GM18526 (cell line): Measurements from ENCODE around the gene POMGNT1.

Source experiments
- POLR2A ChIP-seq: IDR thresholded peaks from 3 replicates; pipeline ENCODE4 v1.6.1; 2011; ENCODE audit not compliant: insufficient read length; ENCODE audit errors: extremely low read depth

Gene POMGNT1

GRCh38 chr1:46206399-46206798 is 8.2 kb upstream of the POMGNT1 start:
- no peak for TF ChIP-seq POLR2A

DNA sequence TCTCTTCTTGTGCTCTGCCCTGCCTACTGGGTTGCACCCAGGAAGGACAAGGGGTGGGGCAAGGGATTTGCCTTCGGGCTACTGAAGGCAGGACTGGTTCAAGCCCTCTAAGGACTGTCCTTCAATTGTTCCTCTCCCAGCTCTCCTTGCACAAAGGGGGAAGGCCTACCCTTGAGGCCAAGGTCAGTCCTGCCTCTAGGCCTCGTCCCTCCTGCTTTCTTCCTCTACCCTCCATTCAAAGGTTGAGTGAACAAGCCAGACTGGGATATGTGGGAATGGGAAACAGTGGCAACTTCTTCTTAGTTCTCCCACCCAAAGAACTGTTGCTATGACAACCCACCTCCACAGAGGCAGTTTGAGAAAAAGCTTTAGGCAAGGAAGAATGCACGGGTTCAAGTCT is 7.6 kb upstream of the POMGNT1 start:
- no peak for TF ChIP-seq POLR2A

- TF ChIP-seq POLR2A: no peak
Observed at GRCh38 chr1:46205141-46205540, 6.9 kb upstream of the POMGNT1 start.

DNA sequence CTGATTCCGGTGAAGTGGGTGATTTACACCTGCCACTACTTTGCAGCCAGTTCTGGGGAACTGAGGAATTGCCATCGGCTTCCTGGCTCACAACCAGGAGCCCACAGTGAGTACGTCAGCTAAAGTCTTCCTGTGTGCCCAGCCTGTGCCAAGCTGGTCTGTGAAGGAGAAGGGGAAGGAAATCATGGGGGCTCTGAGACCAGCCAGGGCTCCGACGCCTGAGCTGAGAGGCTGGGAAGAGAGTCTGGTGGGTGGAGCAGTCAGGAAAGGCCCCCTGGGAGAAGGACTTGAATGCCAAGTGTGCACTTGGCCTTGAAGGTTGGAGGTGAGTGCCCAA is 6.1 kb upstream of the POMGNT1 start:
- no peak for TF ChIP-seq POLR2A

DNA sequence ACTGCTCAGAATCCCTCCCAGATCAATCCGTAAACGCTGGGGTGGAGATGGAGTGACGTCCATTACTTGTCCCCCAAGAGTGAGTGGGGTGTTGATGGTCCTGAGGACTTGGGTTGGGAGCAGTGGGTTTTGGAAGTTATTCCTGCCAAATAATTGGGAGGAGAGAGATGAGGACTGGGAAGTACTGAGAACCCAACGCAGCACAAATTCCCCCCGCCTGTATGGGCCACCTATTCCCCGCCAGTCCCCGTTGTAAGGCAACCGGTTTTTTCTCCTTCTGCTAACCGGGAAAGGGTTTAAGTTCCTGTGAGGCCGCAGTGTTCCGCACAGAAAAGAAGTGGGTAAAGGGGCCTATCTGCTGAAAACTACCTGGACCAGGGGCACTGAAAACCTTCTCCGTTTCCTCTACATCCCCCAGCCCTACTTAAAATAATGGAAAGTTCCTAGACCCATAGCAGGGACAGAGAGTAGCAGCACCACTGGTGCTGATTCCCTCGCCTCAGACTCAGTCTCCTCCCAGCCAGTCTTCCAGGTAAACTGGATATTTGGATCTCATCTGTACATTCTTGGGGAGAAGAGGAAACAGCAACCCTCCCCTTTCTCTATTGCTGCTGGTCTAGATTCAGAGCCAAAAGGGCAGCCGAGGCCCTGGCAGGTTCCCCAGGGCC is 5.6 kb upstream of the POMGNT1 start:
- no peak for TF ChIP-seq POLR2A

- no peak for TF ChIP-seq POLR2A
Observed at GRCh38 chr1:46199233-46199749, 1.1 kb upstream of the POMGNT1 start.

DNA sequence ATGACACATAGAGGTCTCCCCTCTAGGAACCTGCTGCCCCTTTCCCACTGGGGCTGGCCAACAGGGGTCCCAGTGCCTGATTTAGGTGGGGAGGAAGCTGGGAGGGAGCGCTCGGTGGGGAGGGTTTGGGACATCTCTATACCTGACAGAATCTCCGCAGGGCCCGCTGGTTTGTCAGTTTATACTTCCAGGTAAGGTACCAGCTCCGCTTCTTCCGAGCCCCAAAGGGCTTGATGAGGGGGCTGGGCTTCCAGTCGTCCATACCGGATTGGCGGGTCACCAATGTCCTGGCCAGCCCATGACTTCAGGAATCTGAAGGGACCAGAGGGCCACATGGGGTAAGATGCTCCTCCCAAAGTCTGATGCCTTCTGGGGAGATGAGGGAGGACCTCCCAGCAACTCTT is 672 bp downstream of the POMGNT1 start:
- TF ChIP-seq POLR2A: no peak

GRCh38 chr1:46196609-46197008 is 1.6 kb downstream of the POMGNT1 start:
- TF ChIP-seq POLR2A: no peak

DNA sequence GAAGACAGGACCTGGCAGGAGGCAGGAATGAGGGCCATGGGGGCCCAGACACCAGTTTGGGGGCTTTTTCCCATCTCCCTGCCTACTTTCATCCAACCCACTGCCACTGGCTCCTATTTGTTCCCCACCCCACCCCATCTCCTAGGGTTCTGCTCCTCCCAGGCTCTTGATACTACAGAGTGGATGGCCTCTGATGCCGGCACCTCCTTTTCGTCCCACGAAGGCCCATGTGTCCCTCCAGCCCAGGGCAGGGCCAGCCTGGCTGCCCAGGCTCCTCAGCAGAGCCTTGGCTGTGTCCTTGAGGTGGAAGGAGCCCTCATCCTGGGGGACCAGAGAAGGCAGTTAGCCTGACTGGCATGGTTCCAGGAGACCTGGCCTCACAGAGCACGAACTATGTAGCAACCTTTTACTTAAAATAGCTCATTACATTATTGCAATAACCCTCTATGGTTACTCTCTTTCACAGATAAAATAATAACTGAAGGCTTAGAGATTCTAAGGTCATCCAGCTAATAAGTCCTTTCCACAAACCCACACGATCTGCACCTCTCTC is 3.5 kb downstream of the POMGNT1 start:
- no peak for TF ChIP-seq POLR2A

- TF ChIP-seq POLR2A: no peak
Observed at GRCh38 chr1:46193984-46194570, 4.2 kb downstream of the POMGNT1 start.

DNA sequence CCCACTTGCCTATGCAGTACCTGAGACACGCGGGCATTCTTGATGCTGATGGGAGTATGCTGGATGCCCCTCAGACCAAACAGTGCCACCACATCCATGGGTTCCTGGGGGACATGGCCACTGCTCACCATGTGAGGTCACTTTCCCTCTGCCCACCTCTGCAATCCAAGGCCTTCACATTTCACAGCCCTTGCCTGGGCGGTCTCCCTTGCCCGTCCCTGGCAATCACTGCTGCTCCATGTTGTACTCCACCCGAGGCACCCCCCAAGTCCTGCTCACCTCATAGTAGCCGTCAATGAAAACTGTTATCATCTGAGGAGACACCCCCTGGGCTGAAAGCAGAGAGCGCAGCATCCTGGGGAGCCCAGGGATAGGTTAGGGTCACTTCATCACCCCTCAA is 4.9 kb downstream of the POMGNT1 start:
- TF ChIP-seq POLR2A: no peak

- no peak for TF ChIP-seq POLR2A
Observed at GRCh38 chr1:46192171-46192570, 6.1 kb downstream of the POMGNT1 start.

- TF ChIP-seq POLR2A: no peak
Observed at GRCh38 chr1:46191033-46191701, 7.1 kb downstream of the POMGNT1 start.

DNA sequence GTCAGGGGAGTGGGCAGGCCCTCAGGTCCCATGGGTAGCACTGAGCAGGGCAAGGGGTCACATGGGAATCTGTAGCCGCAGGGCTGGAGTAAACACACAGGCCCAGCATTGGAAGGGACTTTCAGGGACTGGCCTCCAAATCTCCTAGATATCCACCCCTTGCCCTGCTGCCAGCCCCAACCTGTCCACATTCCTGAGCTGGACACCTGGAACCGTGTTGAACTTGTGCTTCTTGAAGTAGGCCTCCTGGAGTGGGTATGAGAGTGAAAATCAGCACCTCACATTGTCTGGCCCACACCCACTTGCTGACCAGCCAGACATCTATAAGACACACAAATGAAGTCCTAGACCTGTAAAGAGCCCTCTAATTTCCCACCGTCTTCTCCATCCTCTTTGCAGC is 7.7 kb downstream of the POMGNT1 start:
- no peak for TF ChIP-seq POLR2A

DNA sequence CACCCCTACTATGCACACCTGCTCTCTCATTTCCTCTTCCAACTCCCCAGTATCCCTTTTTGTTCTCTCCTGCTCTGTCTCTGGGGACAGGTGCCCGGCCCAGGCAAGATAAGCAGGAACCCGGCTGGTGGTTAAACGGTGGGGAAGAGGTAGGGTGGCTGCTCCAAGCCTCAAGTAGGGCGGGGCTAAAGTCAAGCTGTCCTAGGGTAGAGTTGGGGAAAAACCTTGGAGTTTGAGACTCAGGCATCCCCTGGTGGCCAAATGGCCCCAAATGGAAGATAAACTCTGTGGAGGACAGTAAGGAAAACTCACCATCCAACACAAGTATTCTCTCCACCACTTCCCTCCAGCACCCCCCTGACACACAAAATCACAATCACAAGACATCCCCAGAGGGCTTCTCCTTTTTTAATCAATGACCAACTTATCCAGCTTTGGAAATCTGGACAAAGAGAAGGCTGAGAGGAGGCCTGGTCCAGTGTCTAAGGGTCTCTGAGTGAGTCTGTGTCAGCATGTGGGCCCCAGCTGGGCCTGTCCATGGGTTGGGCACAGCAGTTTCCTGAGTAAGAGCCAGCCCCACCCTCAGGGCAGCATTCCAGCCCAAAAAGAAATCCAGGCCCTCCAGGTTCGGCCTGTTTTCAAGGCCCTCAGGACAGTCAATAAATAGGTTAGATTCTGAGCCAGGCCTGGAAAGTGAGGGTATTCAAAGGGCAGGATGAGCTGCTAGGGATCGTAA is 9.8 kb downstream of the POMGNT1 start:
- TF ChIP-seq POLR2A: no peak
